Uterus (tissue), 2 donors: Measurements from ENCODE around the gene ZNF746.

ENCODE experiments used
- POLR2A ChIP-seq, 2 donors: fragments of 450-650 bp; IDR thresholded peaks; one replicate each; pipeline ENCODE4 v1.6.1; 2016; ENCODE audit warnings: antibody characterized with exemption in 2 of 2, mild to moderate bottlenecking in 1 of 2, moderate library complexity in 1 of 2
- TF ChIP-seq, protein P1 (sequence below), 4 experiments: fragments of 200-600 bp in 2 of 4; fragments of 450-650 bp in 2 of 4; sonication (generic) in 2 of 4; IDR thresholded peaks; one replicate each; pipeline ENCODE4 v1.5.1; 2016 to 2019; ENCODE audit warnings: antibody characterized with exemption in 4 of 4, mild to moderate bottlenecking in 2 of 4, moderate library complexity in 1 of 4

DNA sequence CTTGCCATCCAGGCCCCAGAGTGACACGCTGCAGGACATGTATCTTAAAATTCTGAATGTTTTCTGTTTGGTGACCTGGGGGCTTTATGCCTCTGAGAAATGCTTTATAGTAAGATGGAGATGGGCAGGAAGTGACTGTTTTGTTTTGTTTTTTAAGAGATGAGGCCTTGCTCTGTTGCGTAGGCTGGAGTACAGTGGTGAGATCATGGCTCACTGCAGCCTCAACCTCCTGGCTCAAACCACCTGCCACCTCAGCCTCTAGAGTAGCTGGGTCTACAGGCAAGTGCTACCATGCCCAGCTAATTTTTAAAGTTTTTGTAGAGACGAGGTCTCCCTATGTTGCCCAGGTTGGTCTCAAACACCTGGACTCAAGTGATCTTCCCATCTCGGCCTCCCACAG is 57.4 kb downstream of the ZNF746 start:
- TF ChIP-seq, protein P1, sequence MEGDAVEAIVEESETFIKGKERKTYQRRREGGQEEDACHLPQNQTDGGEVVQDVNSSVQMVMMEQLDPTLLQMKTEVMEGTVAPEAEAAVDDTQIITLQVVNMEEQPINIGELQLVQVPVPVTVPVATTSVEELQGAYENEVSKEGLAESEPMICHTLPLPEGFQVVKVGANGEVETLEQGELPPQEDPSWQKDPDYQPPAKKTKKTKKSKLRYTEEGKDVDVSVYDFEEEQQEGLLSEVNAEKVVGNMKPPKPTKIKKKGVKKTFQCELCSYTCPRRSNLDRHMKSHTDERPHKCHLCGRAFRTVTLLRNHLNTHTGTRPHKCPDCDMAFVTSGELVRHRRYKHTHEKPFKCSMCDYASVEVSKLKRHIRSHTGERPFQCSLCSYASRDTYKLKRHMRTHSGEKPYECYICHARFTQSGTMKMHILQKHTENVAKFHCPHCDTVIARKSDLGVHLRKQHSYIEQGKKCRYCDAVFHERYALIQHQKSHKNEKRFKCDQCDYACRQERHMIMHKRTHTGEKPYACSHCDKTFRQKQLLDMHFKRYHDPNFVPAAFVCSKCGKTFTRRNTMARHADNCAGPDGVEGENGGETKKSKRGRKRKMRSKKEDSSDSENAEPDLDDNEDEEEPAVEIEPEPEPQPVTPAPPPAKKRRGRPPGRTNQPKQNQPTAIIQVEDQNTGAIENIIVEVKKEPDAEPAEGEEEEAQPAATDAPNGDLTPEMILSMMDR (IDR thresholded peaks at IDR 0.05), result no peak
- no peak for TF ChIP-seq POLR2A (IDR thresholded peaks at IDR 0.05)
